D721Med (cell line): Measurements from ENCODE around the gene TKFC.

ENCODE experiments used
- DNase-seq: peaks from one replicate; pipeline ENCODE4 v3.0.0; 2011; ENCODE audit warnings: low spot score; ENCODE audit not compliant: insufficient read length
- FAIRE-seq: peaks from 2 replicates; lab custom pipeline; 2011; peaks lifted over from hg19 to GRCh38; lab: Jason Lieb, UNC
- TF ChIP-seq, protein P1 (sequence below): IDR thresholded peaks from 2 replicates; pipeline ENCODE4 v1.5.1; 2012; ENCODE audit warnings: mild to moderate bottlenecking, control low read depth; ENCODE audit not compliant: insufficient read depth; ENCODE audit errors: missing control alignments

TKFC gene

DNA sequence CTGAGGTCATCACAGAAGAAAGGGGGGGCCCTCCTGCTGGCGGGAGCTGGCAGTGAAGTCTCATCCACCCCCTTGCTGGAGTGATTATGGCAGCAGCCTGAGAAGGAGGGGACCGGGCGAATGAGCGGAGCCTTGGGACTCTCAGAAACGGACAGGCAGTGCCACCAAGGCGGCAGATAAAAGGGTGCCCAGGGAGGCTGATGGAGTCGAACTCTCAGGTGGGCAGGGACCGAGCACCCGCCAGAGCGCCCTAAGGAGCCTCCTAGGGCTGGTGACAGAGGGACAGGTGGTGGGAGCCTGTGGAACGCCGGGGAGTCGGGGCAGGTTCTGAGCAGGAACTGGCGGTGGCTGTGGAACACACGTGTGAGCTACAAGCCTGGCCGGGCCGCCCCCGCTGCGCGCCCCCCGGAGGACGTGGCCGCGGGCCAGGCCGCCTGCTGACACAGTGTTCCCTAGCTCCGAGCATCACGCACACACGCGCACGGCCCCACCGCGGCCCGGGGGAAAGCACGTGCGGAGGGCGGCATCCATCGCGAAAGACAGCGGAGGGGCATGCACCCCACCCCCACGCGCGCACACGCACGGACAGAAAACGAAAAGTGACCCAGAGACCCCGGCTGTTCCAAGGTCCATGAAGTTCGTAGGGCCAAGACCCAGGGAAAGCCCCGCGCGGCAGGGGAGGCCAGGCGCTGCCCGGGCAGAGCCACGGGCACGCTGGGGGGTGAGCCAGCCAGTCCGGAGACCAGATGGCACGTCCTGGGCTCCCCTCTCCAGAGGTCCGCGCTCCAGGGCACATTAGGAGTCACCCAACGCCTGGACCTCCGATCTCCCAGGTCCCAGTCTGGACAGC lies 38.9 kb upstream of the TKFC start:
- TF ChIP-seq, protein P1, sequence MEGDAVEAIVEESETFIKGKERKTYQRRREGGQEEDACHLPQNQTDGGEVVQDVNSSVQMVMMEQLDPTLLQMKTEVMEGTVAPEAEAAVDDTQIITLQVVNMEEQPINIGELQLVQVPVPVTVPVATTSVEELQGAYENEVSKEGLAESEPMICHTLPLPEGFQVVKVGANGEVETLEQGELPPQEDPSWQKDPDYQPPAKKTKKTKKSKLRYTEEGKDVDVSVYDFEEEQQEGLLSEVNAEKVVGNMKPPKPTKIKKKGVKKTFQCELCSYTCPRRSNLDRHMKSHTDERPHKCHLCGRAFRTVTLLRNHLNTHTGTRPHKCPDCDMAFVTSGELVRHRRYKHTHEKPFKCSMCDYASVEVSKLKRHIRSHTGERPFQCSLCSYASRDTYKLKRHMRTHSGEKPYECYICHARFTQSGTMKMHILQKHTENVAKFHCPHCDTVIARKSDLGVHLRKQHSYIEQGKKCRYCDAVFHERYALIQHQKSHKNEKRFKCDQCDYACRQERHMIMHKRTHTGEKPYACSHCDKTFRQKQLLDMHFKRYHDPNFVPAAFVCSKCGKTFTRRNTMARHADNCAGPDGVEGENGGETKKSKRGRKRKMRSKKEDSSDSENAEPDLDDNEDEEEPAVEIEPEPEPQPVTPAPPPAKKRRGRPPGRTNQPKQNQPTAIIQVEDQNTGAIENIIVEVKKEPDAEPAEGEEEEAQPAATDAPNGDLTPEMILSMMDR, result no peak
- DNase-seq (peak; percentile 56), FAIRE-seq (no peak)

DNA sequence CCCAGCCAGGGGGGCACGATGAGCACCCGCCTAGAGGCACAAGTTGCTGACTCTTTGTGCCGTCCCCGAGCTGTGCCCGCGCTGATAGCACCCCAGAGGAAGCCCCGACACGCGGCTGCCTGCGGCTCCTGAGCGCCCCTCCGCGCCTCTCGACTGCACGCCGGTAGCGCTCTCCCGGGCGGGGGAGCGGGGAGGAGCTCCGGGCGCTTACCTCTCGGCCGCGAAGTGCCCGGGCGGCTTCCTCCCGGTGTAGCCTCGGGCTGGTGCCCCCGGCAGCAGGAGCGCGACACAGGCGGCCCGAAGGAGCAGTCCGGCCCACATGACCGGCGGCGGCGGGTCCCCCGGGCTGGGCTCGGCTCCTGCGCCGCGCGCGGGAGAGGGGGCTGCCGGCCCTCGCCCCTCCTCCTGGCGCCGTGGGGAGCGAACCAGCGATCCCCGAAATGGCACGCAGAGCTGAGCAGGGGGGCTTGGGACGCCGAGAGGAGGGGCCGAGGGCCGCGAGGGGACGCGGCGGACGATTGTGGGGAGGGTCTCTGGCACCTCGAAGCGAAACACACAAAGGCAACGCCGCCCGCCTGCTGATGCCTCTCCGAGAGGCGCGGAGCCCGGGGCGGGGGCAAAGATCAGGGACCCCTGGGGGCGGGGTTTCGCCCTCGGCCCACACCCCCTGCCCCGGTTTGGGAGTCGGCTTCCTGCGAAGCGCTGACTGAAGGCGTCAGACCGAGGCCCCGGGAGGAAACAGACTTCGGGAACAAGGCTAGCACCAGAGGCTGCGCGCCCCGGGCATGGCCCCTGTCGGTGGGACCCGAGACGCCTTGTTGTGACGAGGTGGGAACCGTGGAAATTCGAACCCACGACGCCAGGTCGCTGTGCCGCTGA lies 38.1 kb upstream of the TKFC start, which contains the start of gene VWCE:
Gene VWCE (minus strand): TSS at position 600 of the 879 bp plus-strand sequence. CDS start 279 bp downstream, at position 321.
- DNase-seq, result peak; percentile 78

DNA sequence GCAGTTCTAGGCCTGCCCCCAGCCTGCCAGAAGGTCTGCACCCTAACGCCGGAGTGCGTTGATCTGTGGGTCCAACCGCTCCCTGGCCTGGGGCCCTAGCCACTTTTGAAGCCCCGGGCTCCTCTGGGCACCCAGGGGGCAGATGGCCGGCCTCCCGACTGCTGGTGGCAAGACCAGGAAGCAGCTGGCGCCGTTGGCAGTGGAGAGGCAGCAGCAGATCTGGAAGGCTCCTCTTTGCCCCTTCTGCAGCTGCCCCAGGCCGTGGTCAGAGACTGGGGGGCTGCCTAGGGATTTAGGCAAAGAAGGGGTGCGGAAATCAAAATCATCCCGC lies 37.5 kb upstream of the TKFC start:
- FAIRE-seq (no peak), DNase-seq (no peak)
- TF ChIP-seq, protein P1, result no peak

More for the DNA sequence above, 38.1 kb upstream of the TKFC start, which contains the start of gene VWCE:
- no peak for FAIRE-seq
- TF ChIP-seq, protein P1, result peak; percentile 28

DNA sequence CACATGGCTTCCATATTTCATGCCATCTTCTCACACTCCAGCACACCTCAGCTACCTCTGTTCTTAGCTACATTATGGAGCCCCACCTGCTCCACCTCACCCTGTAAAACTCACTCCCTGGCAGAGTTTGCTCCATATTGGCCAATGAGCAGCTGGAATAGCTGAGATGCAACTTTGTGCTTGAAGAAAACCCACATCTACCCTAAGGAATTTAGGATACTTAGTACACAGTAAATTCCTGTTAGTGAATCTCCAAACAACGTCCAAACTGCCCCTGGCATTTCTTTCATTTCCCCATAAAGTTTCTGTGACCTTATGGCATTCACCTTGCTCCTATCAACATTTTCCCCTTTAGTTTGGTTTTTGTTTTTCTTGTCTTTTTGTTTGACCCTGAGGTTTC lies 35.7 kb upstream of the TKFC start:
- TF ChIP-seq, protein P1, result no peak
- no peak for FAIRE-seq
- DNase-seq, result no peak

DNA sequence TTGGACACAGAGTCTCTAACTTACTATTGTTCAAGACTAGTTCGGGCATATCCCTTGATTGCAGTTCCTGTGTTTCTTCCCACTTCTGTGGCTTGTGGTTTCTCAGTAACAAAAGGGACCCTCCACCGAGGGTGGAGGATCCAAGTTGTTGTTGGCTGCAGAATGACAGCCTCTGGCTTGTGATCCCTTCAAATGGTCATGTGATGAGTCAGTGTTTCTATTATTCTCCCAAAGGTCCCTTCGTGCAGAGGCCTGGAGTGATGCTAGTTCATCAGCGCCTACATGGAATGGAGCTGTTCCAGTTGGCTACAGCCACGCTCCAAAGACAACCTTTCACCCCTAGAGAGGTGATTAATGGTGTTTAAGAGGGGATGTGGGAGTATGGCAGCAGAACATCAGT lies 35.3 kb upstream of the TKFC start:
- TF ChIP-seq, protein P1, result no peak
- DNase-seq (no peak), FAIRE-seq (no peak)

DNA sequence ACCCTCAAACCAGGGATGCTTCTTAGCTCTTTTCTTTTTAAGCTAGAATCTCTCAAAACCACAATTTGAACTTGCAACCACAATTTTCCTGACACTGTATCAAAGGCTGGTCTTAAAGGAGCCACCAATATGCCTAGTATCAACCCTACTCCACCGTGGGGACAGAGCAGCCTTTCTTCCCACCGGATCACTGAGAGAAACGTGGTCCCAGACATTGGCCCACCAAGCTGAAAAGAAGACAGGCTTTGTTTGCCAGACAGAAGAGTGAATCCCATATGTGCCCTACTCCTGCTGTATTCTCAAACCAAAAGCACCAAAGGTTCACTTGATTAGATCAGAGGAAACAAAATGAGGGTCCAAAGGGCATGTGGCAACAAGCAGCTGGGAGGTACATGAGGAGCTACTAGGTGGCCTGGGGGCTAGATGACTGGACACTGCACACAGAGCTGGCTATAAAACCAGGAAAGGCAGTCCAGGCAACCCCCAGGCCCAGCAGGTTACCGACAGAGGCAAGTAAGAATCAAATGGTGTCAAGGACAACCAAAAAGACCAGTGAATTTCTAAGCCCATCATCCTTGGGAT lies 34.3 kb upstream of the TKFC start:
- no peak for DNase-seq
- FAIRE-seq, result no peak

More for the DNA sequence above, 34.3 kb upstream of the TKFC start:
- TF ChIP-seq, protein P1, result no peak
